ENCODE results near the gene PPHLN1. TPM values are rescaled to one million over a fixed set of nuclear protein-coding genes. Genes with fewer than 3 reads are reported as not detected.

The PPHLN1 gene
- total RNA-seq: 59.9 and 70.1 TPM in 2 replicates

GRCh38 chr12:42325653-42326474 lies at the start of gene PPHLN1, which contains the start of gene ZCRB1:
PPHLN1 (plus strand) TSS chr12:42326167; CDS start chr12:42335903, 9,736 bp downstream.
ZCRB1 (minus strand) TSS chr12:42326094; CDS start chr12:42324102, 1,992 bp downstream.

Other genes starting within 250 kb of the PPHLN1 start
- 4.5 and 8.4 TPM in 2 replicates for gene GXYLT1, start 181.3 kb upstream of the PPHLN1 start, total RNA-seq
- gene YAF2, start 87.9 kb upstream of the PPHLN1 start, total RNA-seq: 7.1 and 8.5 TPM in 2 replicates
- gene ZCRB1, start 73 bp upstream of the PPHLN1 start, total RNA-seq: 32.9 and 36.1 TPM in 2 replicates

Measured in hair follicular keratinocyte (primary cell).